ENCODE measurements around the gene RGS19. TPM values are rescaled to one million over a fixed set of nuclear protein-coding genes. Genes with fewer than 3 reads are reported as not detected.

RGS19 gene
- total RNA-seq, 1 experiment from 2014 or later = 43.2 TPM

DNA sequence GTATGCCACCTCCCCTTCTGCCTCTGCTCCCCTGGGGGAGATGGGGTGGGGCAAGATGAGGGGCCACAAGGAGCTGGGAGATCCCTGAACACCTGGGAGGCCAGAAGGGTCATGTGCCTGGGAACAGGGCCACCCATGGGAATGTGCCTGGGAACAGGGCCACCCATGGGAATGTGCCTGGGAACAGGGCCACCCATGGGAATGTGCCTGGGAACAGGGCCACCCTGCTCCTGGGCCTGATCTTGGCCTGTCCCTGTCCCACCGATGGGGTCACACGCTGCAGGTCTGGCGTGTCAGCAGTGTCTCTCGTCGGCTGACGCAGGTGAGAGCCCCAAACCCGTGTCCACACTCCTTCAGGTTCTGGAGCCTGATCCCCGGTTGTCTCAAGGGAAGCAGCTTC, 4.4 kb downstream of the RGS19 start:
- Histone ChIP-seq H3K36me3 (ENCODE audit: low read depth, low read length) (no peaks in the 10 kb centered on the region), H4K20me1 (ENCODE audit: low read length) (no peaks in the 10 kb centered on the region), H3K27me3 (ENCODE audit: low read length) (no peaks in the 10 kb centered on the region), H3K27ac (ENCODE audit: low read length) (no peak overlapping the region), H3K4me3 (ENCODE audit: low read length) (no peak overlapping the region), H3K4me2 (ENCODE audit: low read length) (no peak overlapping the region), H3K9ac (ENCODE audit: low read length) (no peak overlapping the region), H3K4me1 (ENCODE audit: insufficient read depth, low read length) (peaks cover 13% of the 10 kb centered on the region), H2AFZ (ENCODE audit: low read length) (no peak overlapping the region), H3K79me2 (ENCODE audit: low read length) (peaks cover 19% of the 10 kb centered on the region), H3K9me2 (replicated peaks; ENCODE audit: low read length) (no peaks in the 10 kb centered on the region), H3K9me3 (ENCODE audit: low read length) (no peaks in the 10 kb centered on the region), H3F3A (ENCODE audit: low read length, unreplicated experiment) (no peaks in the 10 kb centered on the region)
- DNase-seq = no peak
- TF ChIP-seq EZH2phosphoT487 (IDR thresholded peaks at IDR 0.05; ENCODE audit: borderline replicate concordance, low read length) (no peak), EZH2 (IDR thresholded peaks at IDR 0.05; ENCODE audit: low read length, unreplicated experiment) (no peak)
- TF ChIP-seq, protein P1, sequence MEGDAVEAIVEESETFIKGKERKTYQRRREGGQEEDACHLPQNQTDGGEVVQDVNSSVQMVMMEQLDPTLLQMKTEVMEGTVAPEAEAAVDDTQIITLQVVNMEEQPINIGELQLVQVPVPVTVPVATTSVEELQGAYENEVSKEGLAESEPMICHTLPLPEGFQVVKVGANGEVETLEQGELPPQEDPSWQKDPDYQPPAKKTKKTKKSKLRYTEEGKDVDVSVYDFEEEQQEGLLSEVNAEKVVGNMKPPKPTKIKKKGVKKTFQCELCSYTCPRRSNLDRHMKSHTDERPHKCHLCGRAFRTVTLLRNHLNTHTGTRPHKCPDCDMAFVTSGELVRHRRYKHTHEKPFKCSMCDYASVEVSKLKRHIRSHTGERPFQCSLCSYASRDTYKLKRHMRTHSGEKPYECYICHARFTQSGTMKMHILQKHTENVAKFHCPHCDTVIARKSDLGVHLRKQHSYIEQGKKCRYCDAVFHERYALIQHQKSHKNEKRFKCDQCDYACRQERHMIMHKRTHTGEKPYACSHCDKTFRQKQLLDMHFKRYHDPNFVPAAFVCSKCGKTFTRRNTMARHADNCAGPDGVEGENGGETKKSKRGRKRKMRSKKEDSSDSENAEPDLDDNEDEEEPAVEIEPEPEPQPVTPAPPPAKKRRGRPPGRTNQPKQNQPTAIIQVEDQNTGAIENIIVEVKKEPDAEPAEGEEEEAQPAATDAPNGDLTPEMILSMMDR (conservative IDR thresholded peaks at IDR 0.05; ENCODE audit: low read depth, low read length) = no peak
- ATAC-seq = no peak
- intact Hi-C loops (cut with micrococcal nuclease) = no loop called here
- POLR2A ChIA-PET (ENCODE audit: unreplicated experiment) = no interaction called here
- CTCF ChIA-PET = no interaction called here
- no TSS peak for BruUV-seq (replicated peaks)

DNA sequence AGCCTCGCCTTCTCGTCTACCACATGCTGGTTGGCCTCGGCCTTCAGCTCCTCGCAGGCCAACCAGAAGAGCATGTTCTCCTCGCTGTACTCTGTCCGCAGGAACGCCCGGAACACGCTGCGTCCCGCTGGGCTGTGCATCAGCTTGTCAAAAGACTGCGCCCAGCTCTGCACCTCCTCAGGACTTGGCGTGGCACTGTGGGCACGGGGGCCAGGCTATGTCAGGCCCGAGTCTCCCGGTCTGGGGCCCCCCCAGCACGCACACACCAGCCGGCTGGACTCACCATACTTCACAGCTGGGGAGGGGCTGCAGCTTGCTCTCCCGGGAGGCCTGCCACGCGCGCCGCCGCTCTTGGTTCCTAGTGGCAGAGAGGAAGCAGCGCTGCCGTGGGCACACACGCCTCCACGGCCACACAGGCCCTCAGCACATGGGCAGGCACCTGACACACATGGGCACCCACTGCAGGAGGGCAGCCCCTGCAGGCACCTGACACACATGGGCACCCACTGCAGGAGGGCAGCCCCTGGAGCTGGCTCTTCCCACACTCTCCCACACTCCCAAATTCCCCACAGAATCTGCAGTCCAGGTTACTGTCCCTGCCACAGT, 5.0 kb downstream of the RGS19 start:
- ATAC-seq (no peak), DNase-seq (no peak)
- peaks cover 13% of the 10 kb centered on the region for H3K4me1 ChIP-seq (ENCODE audit: insufficient read depth, low read length)
- POLR2A ChIA-PET (ENCODE audit: unreplicated experiment) = no interaction called here
- no TSS peak for BruUV-seq (replicated peaks)
- no peak for TF ChIP-seq EZH2 (IDR thresholded peaks at IDR 0.05; ENCODE audit: low read length, unreplicated experiment)
- H3K4me2 ChIP-seq (ENCODE audit: low read length) = no peak overlapping the region
- H2AFZ ChIP-seq (ENCODE audit: low read length) = no peak overlapping the region
- H3K9ac ChIP-seq (ENCODE audit: low read length) = no peak overlapping the region
- no peak overlapping the region for H3K4me3 ChIP-seq (ENCODE audit: low read length)
- H3K27ac ChIP-seq (ENCODE audit: low read length) = no peak overlapping the region
- no peaks in the 10 kb centered on the region for H3F3A ChIP-seq (ENCODE audit: low read length, unreplicated experiment)
- no peaks in the 10 kb centered on the region for H4K20me1 ChIP-seq (ENCODE audit: low read length)
- intact Hi-C loops (cut with micrococcal nuclease) = no loop called here
- no peaks in the 10 kb centered on the region for H3K9me2 ChIP-seq (replicated peaks; ENCODE audit: low read length)
- no peaks in the 10 kb centered on the region for H3K9me3 ChIP-seq (ENCODE audit: low read length)
- H3K36me3 ChIP-seq (ENCODE audit: low read depth, low read length) = no peaks in the 10 kb centered on the region
- CTCF ChIA-PET = no interaction called here
- H3K79me2 ChIP-seq (ENCODE audit: low read length) = peaks cover 17% of the 10 kb centered on the region
- H3K27me3 ChIP-seq (ENCODE audit: low read length) = no peaks in the 10 kb centered on the region

DNA sequence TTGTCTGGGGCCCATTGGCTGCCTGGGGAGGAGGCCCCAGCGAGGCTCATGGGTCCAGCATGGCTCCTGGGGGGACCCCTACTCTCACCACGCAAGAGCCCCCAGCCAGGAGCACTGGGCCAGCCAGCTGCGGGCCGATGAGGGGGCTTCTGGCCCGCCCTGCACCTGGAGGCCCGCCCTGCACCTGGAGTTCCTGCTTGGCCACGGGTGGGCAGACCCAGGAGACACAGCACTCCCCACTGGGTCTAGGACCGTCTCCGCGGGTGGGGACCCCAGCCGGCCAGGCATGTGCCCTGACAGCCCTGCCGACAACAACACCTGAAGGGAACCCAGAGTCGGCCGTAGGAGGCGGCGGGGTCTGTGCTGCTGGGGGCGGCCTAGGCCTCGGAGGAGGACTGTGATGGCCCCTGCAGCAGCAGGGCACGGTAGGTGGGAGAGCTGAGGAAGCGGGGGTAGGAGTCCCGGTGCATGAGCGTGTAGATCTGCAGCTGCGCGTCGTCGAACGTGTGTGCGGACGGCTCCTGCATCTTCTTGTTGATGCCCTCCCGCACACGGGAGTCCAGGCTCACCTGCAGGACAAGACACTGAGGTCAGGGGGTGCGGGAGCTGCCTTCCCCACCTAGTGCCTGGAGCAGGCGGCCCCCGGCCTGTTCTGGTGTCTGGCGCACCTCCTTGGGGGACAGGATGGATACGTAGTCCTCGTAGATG, 5.7 kb downstream of the RGS19 start:
- DNase-seq = no peak
- BruUV-seq (replicated peaks) = no TSS peak
- no peak overlapping the region for H3K4me3 ChIP-seq (ENCODE audit: low read length)
- no peak for ATAC-seq
- CTCF ChIA-PET = no interaction called here
- H3K27ac ChIP-seq (ENCODE audit: low read length) = no peak overlapping the region
- no peaks in the 10 kb centered on the region for H3K36me3 ChIP-seq (ENCODE audit: low read depth, low read length)
- no peaks in the 10 kb centered on the region for H3K9me2 ChIP-seq (replicated peaks; ENCODE audit: low read length)
- no peaks in the 10 kb centered on the region for H4K20me1 ChIP-seq (ENCODE audit: low read length)
- no peaks in the 10 kb centered on the region for H3K9me3 ChIP-seq (ENCODE audit: low read length)
- H3K4me2 ChIP-seq (ENCODE audit: low read length) = no peak overlapping the region
- peaks cover 10% of the 10 kb centered on the region for H3K79me2 ChIP-seq (ENCODE audit: low read length)
- H3K27me3 ChIP-seq (ENCODE audit: low read length) = no peaks in the 10 kb centered on the region
- no peak overlapping the region for H2AFZ ChIP-seq (ENCODE audit: low read length)
- H3K9ac ChIP-seq (ENCODE audit: low read length) = no peak overlapping the region
- H3F3A ChIP-seq (ENCODE audit: low read length, unreplicated experiment) = no peaks in the 10 kb centered on the region
- TF ChIP-seq EZH2phosphoT487 (IDR thresholded peaks at IDR 0.05; ENCODE audit: borderline replicate concordance, low read length) (no peak), EZH2 (IDR thresholded peaks at IDR 0.05; ENCODE audit: low read length, unreplicated experiment) (no peak)
- TF ChIP-seq, protein P1 (conservative IDR thresholded peaks at IDR 0.05; ENCODE audit: low read depth, low read length) = no peak
- POLR2A ChIA-PET (ENCODE audit: unreplicated experiment) = no interaction called here
- intact Hi-C loops (cut with micrococcal nuclease) = no loop called here
- H3K4me1 ChIP-seq (ENCODE audit: insufficient read depth, low read length) = peaks cover 8% of the 10 kb centered on the region

Data from PC-3 (cell line).